WERI-Rb-1 (cell line): ENCODE measurements around the gene LRRC34.

Experiments
- DNase-seq: peaks from one replicate; pipeline ENCODE4 v3.0.0-alpha.2; 2020
- H3K27ac ChIP-seq: fragments of 250-450 bp; sonication (Bioruptor Pico); 2 replicates; pipeline ENCODE4 v1.5.1; 2020; ENCODE audit warnings: mild to moderate bottlenecking, moderate library complexity
- H3K27me3 ChIP-seq: fragments of 250-450 bp; sonication (Bioruptor Pico); 2 replicates; pipeline ENCODE4 v1.5.1; 2021; ENCODE audit warnings: mild to moderate bottlenecking, low read depth, moderate library complexity; ENCODE audit not compliant: insufficient read depth, severe bottlenecking
- H3K36me3 ChIP-seq: fragments of 250-450 bp; sonication (Bioruptor Pico); 2 replicates; pipeline ENCODE4 v1.5.1; 2020; ENCODE audit warnings: mild to moderate bottlenecking, moderate library complexity
- H3K4me3 ChIP-seq: 2 replicates; pipeline ENCODE4 v1.5.1; 2011; ENCODE audit warnings: low read depth, mild to moderate bottlenecking, control low read depth, low read length
- H3K9me3 ChIP-seq: fragments of 250-450 bp; sonication (Bioruptor Pico); 2 replicates; pipeline ENCODE4 v1.5.1; 2021; ENCODE audit warnings: mild to moderate bottlenecking, moderate library complexity; ENCODE audit not compliant: severe bottlenecking
- TF ChIP-seq, protein P1 (sequence below): IDR thresholded peaks from 2 replicates; pipeline ENCODE4 v1.5.1; 2011; ENCODE audit warnings: low read depth, mild to moderate bottlenecking, control low read depth, inconsistent platforms, low read length

The LRRC34 gene

DNA sequence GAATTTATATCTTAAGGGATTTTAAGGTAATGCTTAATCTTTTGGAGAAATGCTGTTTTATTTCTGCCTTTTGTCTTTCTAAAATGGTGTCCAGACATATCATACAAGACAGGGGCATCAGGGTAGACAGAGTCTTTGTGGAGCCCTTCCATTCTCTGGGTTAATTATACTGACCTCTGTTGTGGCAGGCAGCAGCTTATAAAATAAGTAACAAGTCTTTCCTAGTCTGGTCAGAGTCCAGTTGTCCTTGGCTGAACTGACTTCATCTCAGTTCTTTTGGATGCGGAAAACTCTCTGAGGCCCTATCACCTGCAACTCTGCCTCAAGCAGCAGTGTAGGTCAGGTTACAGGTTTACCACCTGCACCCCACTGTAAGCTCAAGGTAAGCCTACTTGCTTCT, 20.3 kb downstream of the LRRC34 start:
- TF ChIP-seq, protein P1, sequence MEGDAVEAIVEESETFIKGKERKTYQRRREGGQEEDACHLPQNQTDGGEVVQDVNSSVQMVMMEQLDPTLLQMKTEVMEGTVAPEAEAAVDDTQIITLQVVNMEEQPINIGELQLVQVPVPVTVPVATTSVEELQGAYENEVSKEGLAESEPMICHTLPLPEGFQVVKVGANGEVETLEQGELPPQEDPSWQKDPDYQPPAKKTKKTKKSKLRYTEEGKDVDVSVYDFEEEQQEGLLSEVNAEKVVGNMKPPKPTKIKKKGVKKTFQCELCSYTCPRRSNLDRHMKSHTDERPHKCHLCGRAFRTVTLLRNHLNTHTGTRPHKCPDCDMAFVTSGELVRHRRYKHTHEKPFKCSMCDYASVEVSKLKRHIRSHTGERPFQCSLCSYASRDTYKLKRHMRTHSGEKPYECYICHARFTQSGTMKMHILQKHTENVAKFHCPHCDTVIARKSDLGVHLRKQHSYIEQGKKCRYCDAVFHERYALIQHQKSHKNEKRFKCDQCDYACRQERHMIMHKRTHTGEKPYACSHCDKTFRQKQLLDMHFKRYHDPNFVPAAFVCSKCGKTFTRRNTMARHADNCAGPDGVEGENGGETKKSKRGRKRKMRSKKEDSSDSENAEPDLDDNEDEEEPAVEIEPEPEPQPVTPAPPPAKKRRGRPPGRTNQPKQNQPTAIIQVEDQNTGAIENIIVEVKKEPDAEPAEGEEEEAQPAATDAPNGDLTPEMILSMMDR: no peak
- no peak for DNase-seq
- Histone ChIP-seq H3K27ac (no peak overlapping the region), H3K4me3 (no peak overlapping the region), H3K9me3 (no peaks in the 10 kb centered on the region), H3K36me3 (peaks cover 18% of the 10 kb centered on the region), H3K27me3 (no peaks in the 10 kb centered on the region)

DNA sequence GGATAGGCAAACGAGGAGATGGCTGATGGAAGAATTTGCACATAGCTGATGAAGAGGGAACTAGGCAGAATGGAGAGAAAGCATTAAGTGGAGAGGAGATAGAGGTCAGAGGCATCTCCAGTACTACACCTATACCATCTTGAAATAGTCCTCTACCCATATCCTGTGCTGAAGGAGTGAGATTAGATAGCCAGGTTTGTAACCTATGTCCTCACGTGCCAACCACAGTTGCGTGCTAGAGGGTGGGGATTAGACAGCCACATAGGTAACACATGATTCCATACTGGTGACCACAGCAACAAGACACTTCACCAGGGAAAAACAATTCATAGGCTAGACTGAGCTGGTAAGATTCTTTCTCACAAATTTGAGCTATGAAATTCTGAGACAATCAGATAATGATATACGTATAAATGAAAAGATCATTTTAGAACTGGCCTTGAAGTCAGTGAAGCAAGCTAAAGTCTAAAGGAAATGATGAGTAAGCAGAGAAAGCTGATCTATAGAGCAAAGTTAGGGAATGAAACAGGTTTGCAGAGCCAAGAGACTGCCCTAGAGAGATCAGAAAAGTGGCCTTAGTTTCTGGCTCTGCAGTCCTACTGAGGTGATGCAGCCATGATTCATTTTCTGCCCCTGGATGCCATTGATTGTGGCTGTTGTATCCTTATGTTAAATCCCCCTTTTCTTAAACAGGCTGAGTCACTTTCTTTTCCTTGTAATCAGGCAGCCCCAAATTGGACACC, 21.8 kb downstream of the LRRC34 start:
- TF ChIP-seq, protein P1: no peak
- peaks cover 28% of the 10 kb centered on the region for H3K36me3 ChIP-seq

DNA sequence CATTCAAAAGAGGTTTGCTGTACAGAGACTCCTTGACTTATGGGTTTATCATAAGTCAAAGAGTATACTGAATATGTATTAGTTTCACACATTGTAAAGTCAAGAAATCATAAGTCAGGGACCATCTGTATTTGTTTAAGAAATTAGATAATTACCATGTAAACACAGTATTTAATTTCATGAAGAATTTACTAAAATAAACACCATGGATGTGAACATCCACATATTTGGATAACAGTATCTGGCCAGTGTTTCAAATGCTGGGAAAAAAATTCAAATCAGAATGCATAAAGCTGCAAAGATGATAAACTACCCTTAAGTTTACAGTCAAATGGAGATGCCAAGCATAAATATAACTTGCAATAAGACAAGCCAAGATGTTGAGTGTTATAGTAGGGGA, 22.5 kb downstream of the LRRC34 start:
- Histone ChIP-seq H3K36me3 (peaks cover 32% of the 10 kb centered on the region), H3K27ac (no peak overlapping the region)

More for the DNA sequence above, 21.8 kb downstream of the LRRC34 start:
- no peak overlapping the region for H3K4me3 ChIP-seq
- no peak for DNase-seq
- no peak overlapping the region for H3K27ac ChIP-seq
- no peaks in the 10 kb centered on the region for H3K27me3 ChIP-seq
- H3K9me3 ChIP-seq: no peaks in the 10 kb centered on the region

DNA sequence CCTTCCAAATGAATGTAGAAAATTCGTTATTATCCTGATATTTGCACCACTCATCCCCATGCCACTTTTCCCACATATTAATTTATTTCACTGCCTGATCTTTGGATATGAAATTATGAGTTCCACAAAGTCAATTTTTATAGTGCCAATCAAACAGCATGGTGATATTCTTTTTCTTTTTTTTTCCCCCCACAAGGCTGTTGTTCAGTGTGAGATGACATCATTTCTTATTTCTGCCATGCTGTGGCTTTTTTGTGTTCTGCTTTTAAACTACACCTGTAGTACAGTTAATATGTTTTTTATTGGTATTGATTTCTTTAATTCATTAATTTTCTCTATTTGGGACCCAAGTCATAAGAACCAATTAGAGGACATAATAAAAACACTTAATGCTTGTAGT, 24.9 kb downstream of the LRRC34 start:
- Histone ChIP-seq H3K27ac (no peak overlapping the region), H3K36me3 (peaks cover 46% of the 10 kb centered on the region), H3K9me3 (no peaks in the 10 kb centered on the region), H3K4me3 (no peak overlapping the region), H3K27me3 (no peaks in the 10 kb centered on the region)
- TF ChIP-seq, protein P1: no peak
- no peak for DNase-seq

More for the DNA sequence above, 22.5 kb downstream of the LRRC34 start:
- DNase-seq: no peak
- H3K27me3 ChIP-seq: no peaks in the 10 kb centered on the region
- TF ChIP-seq, protein P1: no peak
- no peak overlapping the region for H3K4me3 ChIP-seq
- no peaks in the 10 kb centered on the region for H3K9me3 ChIP-seq

DNA sequence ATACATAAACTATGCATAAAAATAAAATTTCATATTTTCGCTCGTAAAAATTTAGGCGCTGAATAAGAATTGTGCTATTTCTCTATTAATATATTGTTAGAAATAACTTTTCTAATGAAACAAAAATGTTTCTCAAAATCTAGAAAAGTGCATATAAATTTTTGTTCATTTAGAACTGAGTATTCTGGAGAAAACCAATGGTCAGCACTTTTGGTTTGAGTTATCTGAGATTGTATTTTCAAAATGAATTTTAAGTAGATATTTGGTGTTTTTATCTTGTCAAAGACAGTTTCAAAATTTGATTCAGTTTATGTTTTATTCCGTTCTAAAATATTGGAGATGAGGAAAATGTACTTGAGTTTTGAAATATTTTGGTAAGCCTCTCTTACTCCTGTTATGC, 25.6 kb downstream of the LRRC34 start:
- TF ChIP-seq, protein P1: no peak
- no peak for DNase-seq
- no peaks in the 10 kb centered on the region for H3K27me3 ChIP-seq
- no peak overlapping the region for H3K27ac ChIP-seq
- peaks cover 50% of the 10 kb centered on the region for H3K36me3 ChIP-seq
- no peak overlapping the region for H3K4me3 ChIP-seq
- no peaks in the 10 kb centered on the region for H3K9me3 ChIP-seq
